Body of pancreas (tissue), 4 donors: Measurements from ENCODE around the gene CCDC191. TPM values are rescaled to one million over a fixed set of nuclear protein-coding genes. Genes with fewer than 3 reads are reported as not detected.

ENCODE experiments used
- ATAC-seq: fragments of 150-250 bp; one replicate; pipeline ENCODE4 v1.9.1; 2016
- DNase-seq, 4 donors: peaks; one replicate each; pipeline ENCODE4 v3.0.0-alpha.2; 2019
- H3K27ac ChIP-seq, 4 donors: fragments of 200-600 bp; sonication (generic); 1 replicate in 3 of 4; 2 replicates in 1 of 4; pipeline versions ENCODE4 v1.5.1 to v1.6.1; 2016 to 2019; ENCODE audit warnings: mild to moderate bottlenecking in 1 of 4, mixed read lengths in 1 of 4, moderate library complexity in 1 of 4
- H3K27me3 ChIP-seq, 2 donors: fragments of 200-600 bp; sonication (generic); one replicate each; pipeline ENCODE4 v1.6.0; 2016; ENCODE audit warnings: mild to moderate bottlenecking in 1 of 2
- H3K36me3 ChIP-seq, 2 donors: fragments of 200-600 bp; sonication (generic); replicated peaks in 1 of 2; 2 replicates each; pipeline ENCODE4 v1.5.1; 2016; ENCODE audit warnings: low read depth in 2 of 2; ENCODE audit not compliant: insufficient read depth in 1 of 2
- H3K4me1 ChIP-seq: fragments of 200-600 bp; sonication (generic); one replicate; pipeline ENCODE4 v1.6.0; 2016
- H3K4me3 ChIP-seq, 2 donors: fragments of 200-600 bp; sonication (generic); 1 replicate in 1 of 2; 2 replicates in 1 of 2; pipeline ENCODE4 v1.5.1; 2016 to 2019
- H3K9me3 ChIP-seq, 3 donors: fragments of 200-600 bp; sonication (generic); 1 replicate in 2 of 3; 2 replicates in 1 of 3; pipeline ENCODE4 v1.5.1; 2016
- POLR2A ChIP-seq, 3 donors: fragments of 450-650 bp; IDR thresholded peaks; one replicate each; pipeline ENCODE4 v1.6.1; 2016; ENCODE audit warnings: antibody characterized with exemption in 3 of 3, mild to moderate bottlenecking in 2 of 3
- WGBS, 2 donors: methylation state at CpG; one replicate each; pipeline ENCODE4 v1.1.5; 2017; 5-methylcytosine and 5-hydroxymethylcytosine counted together
- intact Hi-C: fragments of 100-400 bp; cut with DNase I; formaldehyde crosslinking; loops from one replicate; pipeline ENCODE4 v1.15.1; 2023
- total RNA-seq, 2 donors: library from RNA; depleted of rRNA; stranded (reverse); fragments of >200 nt; gene quantifications; one replicate each; pipeline ENCODE4 v1.1.0, GENCODE V29; 2016
- TF ChIP-seq, protein P1 (sequence below), 7 experiments: fragments of 450-650 bp in 4 of 7; fragments of 200-600 bp in 3 of 7; sonication (generic) in 3 of 7; IDR thresholded peaks; one replicate each; pipeline ENCODE4 v1.5.1; 2016 to 2019; ENCODE audit warnings: antibody characterized with exemption in 7 of 7

Gene CCDC191
- total RNA-seq, 2 donors from 2014 or later: 5.4 to 11.9 TPM

DNA sequence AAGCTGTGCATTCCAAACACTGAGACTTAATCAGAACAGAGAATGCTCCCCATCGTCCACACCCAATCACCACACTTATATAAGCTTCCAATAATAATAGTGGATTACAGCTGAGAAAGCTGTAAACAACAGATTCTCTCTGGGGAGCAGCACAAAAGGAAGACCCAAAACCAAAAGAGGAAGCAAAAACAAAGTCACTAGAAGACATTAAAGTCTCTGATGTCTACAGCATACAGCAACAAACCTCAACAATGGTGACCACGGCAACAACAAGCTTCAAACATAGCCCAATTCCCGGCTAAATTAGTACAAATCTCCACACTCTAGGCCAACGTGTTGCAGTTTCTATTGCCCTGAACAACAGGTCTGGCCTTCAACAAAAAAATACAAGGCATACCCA lies 70.8 kb downstream of the CCDC191 start:
- no peaks in the 10 kb centered on the region for H3K4me1 ChIP-seq
- no peaks in the 10 kb centered on the region for H3K9me3 ChIP-seq
- H3K27me3 ChIP-seq: no peaks in the 10 kb centered on the region
- no peak for ATAC-seq
- 69 to 72% methylated on average over 4 of the region's 4 CpGs for WGBS, 2 donors
- intact Hi-C loops: no loop called here
- no peak overlapping the region for H3K4me3 ChIP-seq
- H3K36me3 ChIP-seq: no peaks in the 10 kb centered on the region
- TF ChIP-seq, protein P1, sequence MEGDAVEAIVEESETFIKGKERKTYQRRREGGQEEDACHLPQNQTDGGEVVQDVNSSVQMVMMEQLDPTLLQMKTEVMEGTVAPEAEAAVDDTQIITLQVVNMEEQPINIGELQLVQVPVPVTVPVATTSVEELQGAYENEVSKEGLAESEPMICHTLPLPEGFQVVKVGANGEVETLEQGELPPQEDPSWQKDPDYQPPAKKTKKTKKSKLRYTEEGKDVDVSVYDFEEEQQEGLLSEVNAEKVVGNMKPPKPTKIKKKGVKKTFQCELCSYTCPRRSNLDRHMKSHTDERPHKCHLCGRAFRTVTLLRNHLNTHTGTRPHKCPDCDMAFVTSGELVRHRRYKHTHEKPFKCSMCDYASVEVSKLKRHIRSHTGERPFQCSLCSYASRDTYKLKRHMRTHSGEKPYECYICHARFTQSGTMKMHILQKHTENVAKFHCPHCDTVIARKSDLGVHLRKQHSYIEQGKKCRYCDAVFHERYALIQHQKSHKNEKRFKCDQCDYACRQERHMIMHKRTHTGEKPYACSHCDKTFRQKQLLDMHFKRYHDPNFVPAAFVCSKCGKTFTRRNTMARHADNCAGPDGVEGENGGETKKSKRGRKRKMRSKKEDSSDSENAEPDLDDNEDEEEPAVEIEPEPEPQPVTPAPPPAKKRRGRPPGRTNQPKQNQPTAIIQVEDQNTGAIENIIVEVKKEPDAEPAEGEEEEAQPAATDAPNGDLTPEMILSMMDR (IDR thresholded peaks at IDR 0.05): no peak
- no peak for TF ChIP-seq POLR2A (IDR thresholded peaks at IDR 0.05)
- H3K27ac ChIP-seq: no peak overlapping the region
- DNase-seq: no peak

DNA sequence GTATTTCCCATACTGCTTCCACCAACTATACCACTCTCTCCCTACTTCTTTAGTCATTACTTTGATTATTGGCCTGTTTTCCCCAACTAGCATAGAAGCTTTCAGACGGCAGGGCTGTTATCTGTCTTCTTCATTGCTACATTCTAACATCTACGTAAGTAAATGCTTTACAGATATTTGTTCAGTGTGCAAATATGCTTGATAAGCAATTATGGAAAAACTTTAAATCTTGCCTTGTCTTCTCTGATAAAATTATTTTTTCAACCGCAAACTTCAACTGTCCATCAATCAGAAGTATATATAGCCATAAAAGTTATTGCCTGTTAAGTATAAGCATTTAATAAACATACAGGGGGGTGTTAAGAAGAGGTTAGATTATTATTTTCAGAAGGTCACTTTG lies 72.8 kb downstream of the CCDC191 start:
- DNase-seq (no peak), ATAC-seq (no peak)
- Histone ChIP-seq H3K4me1 (no peaks in the 10 kb centered on the region), H3K4me3 (no peak overlapping the region), H3K27ac (no peak overlapping the region), H3K36me3 (no peaks in the 10 kb centered on the region), H3K27me3 (no peaks in the 10 kb centered on the region), H3K9me3 (no peaks in the 10 kb centered on the region)
- intact Hi-C loops: no loop called here
- TF ChIP-seq, protein P1 (IDR thresholded peaks at IDR 0.05): no peak
- TF ChIP-seq POLR2A (IDR thresholded peaks at IDR 0.05): no peak
- WGBS, 2 donors: 47 to 58% methylated on average over 3 of the region's 3 CpGs

DNA sequence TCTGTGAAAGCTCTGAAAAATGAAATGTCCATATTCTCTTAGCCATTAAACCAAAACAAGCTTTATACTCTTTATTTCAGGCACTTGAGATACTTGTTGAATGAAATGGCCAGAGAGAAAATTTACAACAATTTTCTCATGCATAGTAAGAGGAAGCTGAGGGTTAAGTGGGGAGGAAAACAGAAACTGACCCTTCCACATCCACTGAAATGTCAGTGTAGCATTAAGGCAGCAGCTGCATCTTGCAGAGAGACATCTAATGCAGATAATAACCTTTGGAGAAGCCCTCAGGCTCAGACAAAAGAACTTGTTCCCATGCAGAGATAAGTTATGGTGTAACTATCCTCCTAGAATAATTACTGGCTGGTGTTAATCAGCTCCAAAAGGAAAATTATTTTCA lies 74.5 kb downstream of the CCDC191 start:
- DNase-seq (no peak), ATAC-seq (no peak)
- Histone ChIP-seq H3K27ac (no peak overlapping the region), H3K9me3 (no peaks in the 10 kb centered on the region), H3K27me3 (no peaks in the 10 kb centered on the region), H3K36me3 (peaks cover 2 to 4% of the 10 kb centered on the region in 2 donors), H3K4me3 (no peak overlapping the region), H3K4me1 (no peaks in the 10 kb centered on the region)
- TF ChIP-seq, protein P1 (IDR thresholded peaks at IDR 0.05): no peak
- no peak for TF ChIP-seq POLR2A (IDR thresholded peaks at IDR 0.05)
- intact Hi-C loops: no loop called here

DNA sequence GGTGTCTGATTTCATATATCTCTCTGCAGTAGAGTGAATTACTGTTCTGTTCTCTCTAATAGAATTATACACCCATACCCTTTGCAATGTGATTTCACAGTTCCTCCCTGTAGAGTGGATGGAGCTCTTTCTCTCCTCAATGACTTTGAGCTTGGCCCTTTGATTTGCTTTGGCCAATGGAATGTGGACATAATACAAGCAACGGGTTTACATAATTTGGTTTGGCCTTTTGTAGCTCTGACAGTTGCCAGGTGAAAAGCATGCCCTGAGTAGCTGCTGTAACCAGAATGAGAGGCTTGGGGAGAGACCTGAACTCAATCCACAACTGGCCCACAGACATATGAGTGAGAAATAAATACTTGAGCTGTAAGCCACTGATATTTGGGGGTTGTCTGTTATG lies 76.4 kb downstream of the CCDC191 start:
- Histone ChIP-seq H3K27me3 (no peaks in the 10 kb centered on the region), H3K9me3 (no peaks in the 10 kb centered on the region), H3K27ac (no peak overlapping the region), H3K4me1 (no peaks in the 10 kb centered on the region), H3K4me3 (no peak overlapping the region), H3K36me3 (peaks cover 2 to 4% of the 10 kb centered on the region in 2 donors)
- TF ChIP-seq POLR2A (IDR thresholded peaks at IDR 0.05): no peak
- TF ChIP-seq, protein P1 (IDR thresholded peaks at IDR 0.05): no peak
- WGBS, 2 donors: 67 to 86% methylated on average over 1 of the region's 1 CpG
- intact Hi-C loops: no loop called here
- DNase-seq (no peak), ATAC-seq (no peak)

DNA sequence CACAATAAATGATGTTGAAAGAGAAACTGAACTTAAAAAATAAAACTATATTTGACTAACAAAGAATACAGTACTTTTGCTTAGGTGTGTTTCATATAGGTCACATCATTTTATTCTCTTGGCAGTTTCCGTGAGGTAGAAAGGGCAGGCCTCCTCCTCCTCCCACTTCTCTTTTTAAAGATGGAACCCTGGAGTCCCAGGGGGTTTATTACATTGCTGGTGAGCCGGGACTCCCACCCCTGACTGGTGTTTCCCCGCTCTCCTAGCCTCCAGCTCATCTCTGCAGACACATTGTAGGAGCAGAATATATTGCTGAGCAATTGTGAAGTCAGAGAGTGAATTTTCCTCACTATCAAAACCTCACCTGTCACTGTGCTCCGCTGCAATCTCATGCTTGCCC lies 78.5 kb downstream of the CCDC191 start:
- WGBS, 2 donors: 92 to 96% methylated on average over 4 of the region's 4 CpGs
- Histone ChIP-seq H3K27ac (no peak overlapping the region), H3K4me1 (no peaks in the 10 kb centered on the region), H3K4me3 (no peak overlapping the region), H3K9me3 (no peaks in the 10 kb centered on the region), H3K36me3 (peaks cover 2 to 4% of the 10 kb centered on the region in 2 donors), H3K27me3 (no peaks in the 10 kb centered on the region)
- ATAC-seq (no peak), DNase-seq (no peak)
- intact Hi-C loops: no loop called here
- TF ChIP-seq, protein P1 (IDR thresholded peaks at IDR 0.05): no peak
- no peak for TF ChIP-seq POLR2A (IDR thresholded peaks at IDR 0.05)
